Transverse colon (tissue), 4 donors: Measurements from ENCODE around the gene TICAM1. TPM values are rescaled to one million over a fixed set of nuclear protein-coding genes. Genes with fewer than 3 reads are reported as not detected.
"Not testable (repeated sequence)": the region's sequence is repeated elsewhere in the genome, so short reads cannot be mapped to it uniquely, and the experiment has no call there.

Source experiments
- DNase-seq: peaks from one replicate; pipeline ENCODE4 v3.0.0-alpha.2; 2019
- H3K27ac ChIP-seq, 4 donors: fragments of 200-600 bp; sonication (generic); 2 replicates each; pipeline ENCODE4 v1.5.1; 2016 to 2018; ENCODE audit warnings: inconsistent platforms in 4 of 4
- H3K27me3 ChIP-seq: fragments of 200-600 bp; sonication (generic); 2 replicates; pipeline ENCODE4 v1.5.1; 2017; ENCODE audit warnings: inconsistent platforms
- H3K36me3 ChIP-seq, 4 donors: fragments of 200-600 bp; sonication (generic); 2 replicates each; pipeline ENCODE4 v1.5.1; 2017 to 2019; ENCODE audit warnings: inconsistent platforms in 4 of 4
- H3K4me1 ChIP-seq, 4 donors: fragments of 200-600 bp; sonication (generic); 2 replicates each; pipeline ENCODE4 v1.5.1; 2017 to 2020; ENCODE audit warnings: inconsistent platforms in 4 of 4
- H3K4me3 ChIP-seq, 4 donors: fragments of 200-600 bp; sonication (generic); 1 replicate in 1 of 4; 2 replicates in 3 of 4; pipeline versions ENCODE4 v1.5.1 to v1.6.1; 2017 to 2019; ENCODE audit warnings: inconsistent platforms in 4 of 4
- H3K9me3 ChIP-seq, 2 donors: fragments of 200-600 bp; sonication (generic); 2 replicates each; pipeline ENCODE4 v1.5.1; 2017 to 2019; ENCODE audit warnings: inconsistent platforms in 2 of 2
- EP300 ChIP-seq: sonication (generic); formaldehyde crosslinking; IDR thresholded peaks from one replicate; pipeline ENCODE4 v1.6.1; 2017; ENCODE audit warnings: antibody characterized with exemption, low read depth
- POLR2A ChIP-seq: fragments of 450-650 bp; IDR thresholded peaks from one replicate; pipeline ENCODE4 v1.6.1; 2016; ENCODE audit warnings: antibody characterized with exemption, mild to moderate bottlenecking, moderate library complexity
- POLR2AphosphoS5 ChIP-seq, 3 donors: sonication (generic); formaldehyde crosslinking; IDR thresholded peaks; one replicate each; pipeline ENCODE4 v1.6.1; 2016; ENCODE audit warnings: antibody characterized with exemption in 3 of 3
- WGBS, 2 donors: methylation state at CpG; one replicate each; pipeline ENCODE4 v1.1.5; 2018; ENCODE audit warnings: low coverage in 1 of 2; 5-methylcytosine and 5-hydroxymethylcytosine counted together
- in situ Hi-C, 4 donors: fragments of 200-750 bp; cut with MboI; loops; one replicate each; pipeline versions ENCODE4 v1.15.0 to v1.15.1; 2017; ENCODE audit warnings: low sequenced_read_pairs in 3 of 4, low pct_ligation_motif_present in 1 of 4, low pct_unique_long_range_greater_than_20kb in 1 of 4
- intact Hi-C: fragments of 100-400 bp; cut with DNase I; formaldehyde crosslinking; loops from one replicate; pipeline ENCODE4 v1.15.1; 2023; ENCODE audit warnings: low total_unique reads
- total RNA-seq, 4 donors: library from RNA; depleted of rRNA; stranded (reverse); fragments of >200 nt; gene quantifications; one replicate each; pipeline ENCODE4 v1.1.0, GENCODE V29; 2016
- TF ChIP-seq, protein P1 (sequence below), 5 experiments: fragments of 200-600 bp in 3 of 5; fragments of 450-650 bp in 2 of 5; sonication (generic) in 3 of 5; IDR thresholded peaks; 1 replicate in 2 of 5; 2 replicates in 3 of 5; pipeline ENCODE4 v1.5.1; 2016 to 2017; ENCODE audit warnings: antibody characterized with exemption in 5 of 5, inconsistent platforms in 3 of 5, mild to moderate bottlenecking in 2 of 5, moderate library complexity in 1 of 5

Gene TICAM1
- total RNA-seq, 4 donors from 2014 or later, result 17.7 to 66.6 (median 20.8) TPM

DNA sequence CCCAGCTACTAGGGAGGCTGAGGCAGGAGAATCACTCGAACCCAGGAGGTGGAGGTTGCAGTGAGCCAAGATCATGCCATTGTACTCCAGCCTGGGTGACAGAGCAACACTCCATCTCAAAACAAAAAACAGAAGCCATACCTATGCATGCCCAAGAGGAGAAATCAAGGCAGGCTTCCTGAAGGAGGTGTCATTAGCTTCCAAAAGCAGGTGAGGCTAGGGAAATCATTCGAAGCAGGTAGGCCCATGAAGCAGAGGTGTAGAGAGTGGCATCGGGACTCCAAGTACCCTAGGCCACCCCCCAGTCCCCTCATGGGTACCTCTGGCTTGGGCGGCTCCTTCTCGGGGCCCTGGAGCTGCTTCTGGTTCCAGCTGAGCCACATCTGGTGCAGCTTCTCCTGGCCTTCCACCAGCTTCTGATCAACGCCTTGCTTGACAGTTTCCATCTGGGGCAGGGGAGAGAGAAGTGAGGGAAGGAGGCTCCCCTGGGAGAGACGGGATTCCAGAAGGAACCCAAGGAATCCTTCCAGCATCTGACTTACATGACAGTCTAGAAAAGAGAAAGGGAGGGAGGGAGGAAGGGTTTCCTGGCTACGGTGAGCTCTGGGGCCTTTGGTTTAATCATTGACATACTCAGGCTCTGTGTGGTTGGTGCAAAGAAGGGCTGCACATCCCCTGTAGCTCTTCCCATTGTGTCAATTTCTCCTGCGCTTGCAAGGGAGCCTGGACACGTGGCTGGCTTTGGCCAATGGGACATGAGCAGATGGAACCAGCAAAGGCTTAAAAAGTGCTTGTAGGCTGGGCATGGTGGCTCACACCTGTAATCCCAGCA, 13.1 kb upstream of the TICAM1 start:
- WGBS, 2 donors, result 28 to 71% methylated on average over 2 to 10 of the region's 10 CpGs
- intact Hi-C loops, result no loop called here
- H3K27me3 ChIP-seq, result no peaks in the 10 kb centered on the region

DNA sequence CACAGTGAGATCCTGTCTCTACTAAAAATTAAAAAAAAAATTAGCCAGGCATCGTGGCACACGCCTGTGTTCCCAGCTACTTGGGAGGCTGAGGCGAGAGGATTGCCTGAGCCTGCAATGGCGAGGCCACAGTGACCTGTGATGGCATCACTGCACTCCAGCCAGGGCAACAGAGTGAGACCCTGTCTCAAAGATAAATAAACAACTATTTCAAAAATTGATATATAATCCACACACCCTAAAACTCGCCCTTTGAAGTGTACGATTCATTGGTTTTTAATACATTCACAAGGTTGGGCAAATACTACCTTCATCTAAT, 12.1 kb upstream of the TICAM1 start:
- intact Hi-C loops (no loop called here), in situ Hi-C loops (no loop called here)
- Histone ChIP-seq H3K27ac (no peak overlapping the region), H3K36me3 (peaks cover 0 to 18% (median 5%) of the 10 kb centered on the region in 4 donors), H3K4me1 (peaks cover 0 to 7% (median 6%) of the 10 kb centered on the region in 4 donors), H3K4me3 (no peak overlapping the region), H3K9me3 (no peaks in the 10 kb centered on the region), H3K27me3 (no peaks in the 10 kb centered on the region)
- DNase-seq, result no peak
- 83 to 95% methylated on average over 5 to 6 of the region's 6 CpGs for WGBS, 2 donors
- TF ChIP-seq EP300 (no peak), POLR2A (no peak), POLR2AphosphoS5 (IDR thresholded peaks at IDR 0.05) (no peak)
- TF ChIP-seq, protein P1, sequence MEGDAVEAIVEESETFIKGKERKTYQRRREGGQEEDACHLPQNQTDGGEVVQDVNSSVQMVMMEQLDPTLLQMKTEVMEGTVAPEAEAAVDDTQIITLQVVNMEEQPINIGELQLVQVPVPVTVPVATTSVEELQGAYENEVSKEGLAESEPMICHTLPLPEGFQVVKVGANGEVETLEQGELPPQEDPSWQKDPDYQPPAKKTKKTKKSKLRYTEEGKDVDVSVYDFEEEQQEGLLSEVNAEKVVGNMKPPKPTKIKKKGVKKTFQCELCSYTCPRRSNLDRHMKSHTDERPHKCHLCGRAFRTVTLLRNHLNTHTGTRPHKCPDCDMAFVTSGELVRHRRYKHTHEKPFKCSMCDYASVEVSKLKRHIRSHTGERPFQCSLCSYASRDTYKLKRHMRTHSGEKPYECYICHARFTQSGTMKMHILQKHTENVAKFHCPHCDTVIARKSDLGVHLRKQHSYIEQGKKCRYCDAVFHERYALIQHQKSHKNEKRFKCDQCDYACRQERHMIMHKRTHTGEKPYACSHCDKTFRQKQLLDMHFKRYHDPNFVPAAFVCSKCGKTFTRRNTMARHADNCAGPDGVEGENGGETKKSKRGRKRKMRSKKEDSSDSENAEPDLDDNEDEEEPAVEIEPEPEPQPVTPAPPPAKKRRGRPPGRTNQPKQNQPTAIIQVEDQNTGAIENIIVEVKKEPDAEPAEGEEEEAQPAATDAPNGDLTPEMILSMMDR (IDR thresholded peaks at IDR 0.05), result no peak

More for the DNA sequence above, 13.1 kb upstream of the TICAM1 start:
- H3K4me1 ChIP-seq, result peaks cover 0 to 7% (median 6%) of the 10 kb centered on the region in 4 donors
- peak overlapping the region; percentile 37 to 53 (median 45) for H3K27ac ChIP-seq
- TF ChIP-seq POLR2AphosphoS5 (IDR thresholded peaks at IDR 0.05) (peak in 2 of 3 donors; percentile 48 to 54), POLR2A (no peak)
- TF ChIP-seq, protein P1 (IDR thresholded peaks at IDR 0.05), result no peak
- no peaks in the 10 kb centered on the region for H3K9me3 ChIP-seq
- peaks cover 0 to 18% (median 5%) of the 10 kb centered on the region in 4 donors for H3K36me3 ChIP-seq
- H3K4me3 ChIP-seq, result no peak overlapping the region
- in situ Hi-C loops, result loop anchor here in 1 of 4 donors (5.0 kb wide), 1 partner anchor 37 kb away; no protein-coding TSS in a partner anchor
- DNase-seq, result no peak

DNA sequence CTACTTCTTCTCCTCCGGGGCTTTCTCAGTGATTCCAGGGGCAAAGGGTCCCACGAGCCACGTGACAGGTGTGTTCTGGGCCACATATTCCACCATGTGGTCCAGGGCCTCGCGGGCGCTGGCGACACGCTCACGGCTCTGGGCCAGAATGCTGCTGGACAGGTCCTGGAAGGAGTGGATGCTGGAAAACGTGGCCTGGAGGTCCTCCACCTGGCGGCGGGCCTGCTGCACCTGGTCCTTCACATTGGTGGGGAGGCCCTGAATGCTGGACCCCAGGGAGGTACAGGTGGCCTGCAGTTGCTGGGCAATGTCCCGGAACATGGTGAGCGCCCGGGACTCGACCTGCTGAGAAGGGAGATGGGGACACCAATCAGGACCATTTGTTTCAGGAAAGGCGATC, 7.7 kb upstream of the TICAM1 start:
- H3K27me3 ChIP-seq, result no peaks in the 10 kb centered on the region
- no peak overlapping the region for H3K4me3 ChIP-seq
- DNase-seq, result no peak
- peaks cover 0 to 8% (median under 1%) of the 10 kb centered on the region in 4 donors for H3K36me3 ChIP-seq
- no peak for TF ChIP-seq POLR2A
- TF ChIP-seq, protein P1 (IDR thresholded peaks at IDR 0.05), result no peak
- no peak for TF ChIP-seq EP300
- TF ChIP-seq POLR2AphosphoS5 (IDR thresholded peaks at IDR 0.05), result no peak
- intact Hi-C loops (no loop called here), in situ Hi-C loops (no loop called here)
- no peak overlapping the region for H3K27ac ChIP-seq
- H3K4me1 ChIP-seq, result peaks cover 0 to 10% (median 3%) of the 10 kb centered on the region in 4 donors
- H3K9me3 ChIP-seq, result no peaks in the 10 kb centered on the region
- whole genome bisulfite sequencing, 2 donors, result 95 to 100% methylated on average over 4 to 17 of the region's 17 CpGs

DNA sequence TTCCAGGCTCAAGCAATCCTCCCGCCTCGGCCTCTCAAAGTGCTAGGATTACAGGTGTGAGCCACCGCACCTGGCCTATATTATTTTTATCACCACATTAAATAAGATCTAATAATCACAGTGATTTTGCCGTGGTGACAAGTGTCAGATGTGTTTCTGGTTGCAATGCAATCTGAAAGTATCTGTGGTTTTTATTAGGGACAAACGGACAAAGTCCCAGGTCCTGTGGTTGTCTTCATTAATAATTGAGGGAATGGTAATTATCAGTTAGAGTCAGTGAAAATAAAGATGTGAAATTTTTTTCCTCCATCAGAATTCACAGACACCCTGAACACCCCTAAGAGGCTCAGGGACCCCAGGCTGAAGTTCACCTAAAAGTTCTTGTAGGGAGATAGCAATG, 1.3 kb upstream of the TICAM1 start:
- Histone ChIP-seq H3K27ac (no peak overlapping the region), H3K9me3 (no peaks in the 10 kb centered on the region), H3K27me3 (no peaks in the 10 kb centered on the region), H3K4me3 (no peak overlapping the region), H3K36me3 (no peaks in the 10 kb centered on the region), H3K4me1 (peaks cover 15 to 46% (median 27%) of the 10 kb centered on the region in 4 donors)
- WGBS, 2 donors, result 82 to 83% methylated on average over 4 to 5 of the region's 5 CpGs
- DNase-seq, result no peak
- TF ChIP-seq, protein P1 (IDR thresholded peaks at IDR 0.05), result no peak
- TF ChIP-seq POLR2AphosphoS5 (IDR thresholded peaks at IDR 0.05) (no peak), POLR2A (no peak), EP300 (no peak)
- intact Hi-C loops, result no loop called here
- in situ Hi-C loops, result no loop called here

DNA sequence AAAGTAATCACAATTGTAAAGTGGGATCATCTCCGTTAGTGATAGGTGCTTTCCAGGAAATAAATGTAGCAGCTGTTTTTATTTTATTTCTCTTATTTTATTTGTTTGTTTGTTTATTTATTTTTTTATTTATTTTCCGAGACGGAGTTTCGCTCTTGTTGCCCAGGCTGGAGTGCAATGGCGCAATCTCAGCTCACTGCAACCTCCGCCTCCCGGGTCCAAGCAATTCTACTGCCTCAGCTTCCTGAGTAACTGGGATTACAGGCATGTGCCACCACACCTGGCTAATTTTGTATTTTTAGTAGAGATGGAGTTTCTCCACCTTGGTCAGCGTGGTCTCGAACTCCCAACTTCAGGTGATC, 448 bp upstream of the TICAM1 start:
- 28 to 61% methylated on average over 3 to 9 of the region's 9 CpGs for WGBS, 2 donors
- in situ Hi-C loops, DNase-seq, intact Hi-C loops, H3K9me3 ChIP-seq, H3K27me3 ChIP-seq, H3K36me3 ChIP-seq: not testable (repeated sequence)
- Histone ChIP-seq H3K4me1 (peaks cover 15 to 49% (median 27%) of the 10 kb centered on the region in 4 donors), H3K4me3 (peak overlapping the region; percentile 75 to 97 (median 85)), H3K27ac (peak overlapping the region; percentile 86 to 95 (median 93))
